ENCODE measurements around the gene CELSR1.

The CELSR1 gene

GRCh38 chr22:46371623-46372226 is 165.7 kb downstream of the CELSR1 start:
- DNase-seq: no peak

- no peak for DNase-seq
Measured at GRCh38 chr22:46370584-46371291, 166.7 kb downstream of the CELSR1 start.

GRCh38 chr22:46369716-46370583 is 167.5 kb downstream of the CELSR1 start:
- DNase-seq: no peak

- DNase-seq: no peak
Measured at GRCh38 chr22:46368871-46369715, 168.3 kb downstream of the CELSR1 start.

- DNase-seq: no peak
Measured at GRCh38 chr22:46368422-46368821, 169.0 kb downstream of the CELSR1 start.

GRCh38 chr22:46367707-46368191 is 169.7 kb downstream of the CELSR1 start:
- DNase-seq: peak; percentile 81

- DNase-seq: no peak
Measured at GRCh38 chr22:46366801-46367706, 170.4 kb downstream of the CELSR1 start.

GRCh38 chr22:46366327-46366731 is 171.1 kb downstream of the CELSR1 start:
- DNase-seq: no peak

- DNase-seq: no peak
Measured at GRCh38 chr22:46365166-46365624, 172.2 kb downstream of the CELSR1 start.

- DNase-seq: no peak
Measured at GRCh38 chr22:46364341-46365165, 172.9 kb downstream of the CELSR1 start.

GRCh38 chr22:46363611-46364321 is 173.7 kb downstream of the CELSR1 start:
- DNase-seq: no peak

- no peak for DNase-seq
Measured at GRCh38 chr22:46362934-46363515, 174.4 kb downstream of the CELSR1 start.

GRCh38 chr22:46362203-46362933 is 175.1 kb downstream of the CELSR1 start:
- no peak for DNase-seq

- no peak for DNase-seq
Measured at GRCh38 chr22:46361826-46362202, 175.6 kb downstream of the CELSR1 start.

GRCh38 chr22:46360891-46361290 is 176.5 kb downstream of the CELSR1 start:
- DNase-seq: no peak

GRCh38 chr22:46360097-46360496 is 177.3 kb downstream of the CELSR1 start:
- no peak for DNase-seq

GRCh38 chr22:46359362-46359761 is 178.1 kb downstream of the CELSR1 start:
- no peak for DNase-seq

GRCh38 chr22:46358766-46359165 is 178.7 kb downstream of the CELSR1 start:
- DNase-seq: no peak

All from OCI-M1 (cell line).